Hepatocyte (in vitro differentiated cells): Measurements from ENCODE around the gene PABPC1L.

Source experiments
- EZH2 ChIP-seq: fragments of 200-600 bp; sonication (generic); IDR thresholded peaks from 2 replicates; pipeline ENCODE4 v1.6.1; 2016; ENCODE audit warnings: antibody characterized with exemption, mild to moderate bottlenecking, borderline replicate concordance
- EZH2phosphoT487 ChIP-seq: fragments of 200-600 bp; sonication (generic); IDR thresholded peaks from one replicate; pipeline ENCODE4 v1.6.1; 2018; ENCODE audit warnings: antibody characterized with exemption, mild to moderate bottlenecking, low read depth, moderate library complexity; ENCODE audit not compliant: unreplicated experiment, severe bottlenecking
- TF ChIP-seq, protein P1 (sequence below): fragments of 200-600 bp; sonication (generic); IDR thresholded peaks from 2 replicates; pipeline ENCODE4 v1.5.1; 2016; ENCODE audit warnings: antibody characterized with exemption, mild to moderate bottlenecking; ENCODE audit not compliant: poor library complexity

DNA sequence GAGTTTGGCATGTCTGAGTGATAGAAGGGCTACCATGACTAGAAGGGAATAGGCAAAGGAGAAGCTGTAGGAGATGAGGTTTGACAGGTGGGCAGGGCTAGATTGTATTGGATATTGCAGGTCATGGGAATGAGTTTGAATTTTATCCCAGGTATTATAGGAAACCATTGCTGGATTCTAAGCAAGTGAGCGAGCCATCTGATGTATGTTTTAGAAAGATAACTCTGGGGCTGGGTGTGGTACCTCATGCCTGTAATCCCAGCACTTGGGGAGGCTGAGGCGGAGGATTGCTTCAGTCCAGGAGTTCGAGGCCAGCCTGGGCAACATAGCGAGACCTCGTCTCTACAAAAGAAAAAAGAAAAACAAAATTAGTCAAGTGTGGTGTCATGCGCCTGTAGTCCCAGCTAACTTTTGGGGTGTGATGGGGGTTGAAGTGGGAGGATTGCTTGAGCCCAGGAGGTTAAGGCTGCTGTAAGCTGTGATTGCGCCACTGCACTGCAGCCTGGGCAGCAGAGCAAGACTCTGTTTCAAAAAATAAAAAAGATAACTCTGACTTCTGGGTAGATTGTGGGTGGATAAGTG, 73.3 kb downstream of the PABPC1L start:
- TF ChIP-seq, protein P1, sequence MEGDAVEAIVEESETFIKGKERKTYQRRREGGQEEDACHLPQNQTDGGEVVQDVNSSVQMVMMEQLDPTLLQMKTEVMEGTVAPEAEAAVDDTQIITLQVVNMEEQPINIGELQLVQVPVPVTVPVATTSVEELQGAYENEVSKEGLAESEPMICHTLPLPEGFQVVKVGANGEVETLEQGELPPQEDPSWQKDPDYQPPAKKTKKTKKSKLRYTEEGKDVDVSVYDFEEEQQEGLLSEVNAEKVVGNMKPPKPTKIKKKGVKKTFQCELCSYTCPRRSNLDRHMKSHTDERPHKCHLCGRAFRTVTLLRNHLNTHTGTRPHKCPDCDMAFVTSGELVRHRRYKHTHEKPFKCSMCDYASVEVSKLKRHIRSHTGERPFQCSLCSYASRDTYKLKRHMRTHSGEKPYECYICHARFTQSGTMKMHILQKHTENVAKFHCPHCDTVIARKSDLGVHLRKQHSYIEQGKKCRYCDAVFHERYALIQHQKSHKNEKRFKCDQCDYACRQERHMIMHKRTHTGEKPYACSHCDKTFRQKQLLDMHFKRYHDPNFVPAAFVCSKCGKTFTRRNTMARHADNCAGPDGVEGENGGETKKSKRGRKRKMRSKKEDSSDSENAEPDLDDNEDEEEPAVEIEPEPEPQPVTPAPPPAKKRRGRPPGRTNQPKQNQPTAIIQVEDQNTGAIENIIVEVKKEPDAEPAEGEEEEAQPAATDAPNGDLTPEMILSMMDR, result no peak
- TF ChIP-seq EZH2phosphoT487 (no peak), EZH2 (no peak)
